ENCODE results near the gene RHOT2. TPM values are rescaled to one million over a fixed set of nuclear protein-coding genes. Genes with fewer than 3 reads are reported as not detected.

Gene RHOT2
- total and polyA plus RNA-seq, 10 of the 15 experiments (the other 5 are each of a cell fraction or from before 2014, with no cell fraction given), result 3.7 to 174 (median 69.8) TPM

- Histone ChIP-seq H2AFZ (ENCODE audit: control insufficient read depth, low read depth, low read length) (no peak overlapping the region), H3K27ac (ENCODE audit: control insufficient read depth, insufficient read depth) (no peak overlapping the region), H3K27me3 (replicated peaks in 1 of 2; ENCODE audit: control insufficient read depth in 2 of 2, insufficient read depth in 2 of 2, low read length in 1 of 2) (no peaks in the 10 kb centered on the region; a peak in 2 of 4 replicates), H4K20me1 (ENCODE audit: control insufficient read depth, insufficient read depth) (0 out of 2 replicates have a peak, but pooled peaks cover 2% of the 10 kb centered on the region), H3K9ac (ENCODE audit: control insufficient read depth, insufficient read depth, low read length) (no peak overlapping the region), H3K79me2 (ENCODE audit: control insufficient read depth, insufficient read depth, low read length) (no peaks in the 10 kb centered on the region), H3K36me3 (ENCODE audit: control insufficient read depth in 2 of 2, insufficient read depth in 2 of 2, low read length in 1 of 2) (no peaks in the 10 kb centered on the region), H3K4me2 (ENCODE audit: control insufficient read depth, insufficient read depth) (no peak overlapping the region), H3K9me3 (replicated peaks; ENCODE audit: control insufficient read depth, insufficient read depth, low read length) (no peaks in the 10 kb centered on the region), H3K4me1 (ENCODE audit: control insufficient read depth, insufficient read depth, low read length) (no peaks in the 10 kb centered on the region), H3K4me3 (no peak overlapping the region)
- CTCF ChIA-PET, result interaction anchor here (0.5 to 2.2 kb wide), 19 partner anchors 8 to 392 kb away, joined by 3 to 32 read pairs (median 4); partner anchors contain the start of genes CCDC78, CHTF18, CIAO3 and HAGHL
- 8% methylated on average over 25 of the region's 25 CpGs for WGBS (ENCODE audit: insufficient coverage, insufficient replicate concordance, low lambda C conversion rate, missing lambda C conversion rate)
- TF ChIP-seq LARP7 (IDR thresholded peaks at IDR 0.05) (peak; percentile 27; the same call in 1 of the 2 replicates), SMC3 (IDR thresholded peaks at IDR 0.05; ENCODE audit: borderline replicate concordance, low read length) (peak; percentile 99), CTCF (IDR thresholded peaks at IDR 0.05 in 2 of 3, conservative IDR thresholded peaks at IDR 0.05 in 1 of 3; ENCODE audit: control insufficient read depth in 2 of 3, extremely low read depth in 1 of 3, insufficient read depth in 1 of 3, low read depth in 3 of 3, low read length in 3 of 3) (peak; percentile 79 to 98 (median 95)), POU2F2 (IDR thresholded peaks at IDR 0.05; ENCODE audit: borderline replicate concordance, low read depth, low read length) (peak; percentile 23; the same call in 1 of the 3 replicates), ZNF384 (IDR thresholded peaks at IDR 0.05; ENCODE audit: borderline replicate concordance, low read depth, low read length) (no peak), RAD21 (IDR thresholded peaks at IDR 0.05; ENCODE audit: insufficient read depth, low read depth, low read length) (peak; percentile 89), NRF1 (conservative IDR thresholded peaks at IDR 0.05; ENCODE audit: low read depth, low read length) (no peak), BHLHE40 (IDR thresholded peaks at IDR 0.05; ENCODE audit: borderline replicate concordance in 1 of 2, low read depth in 2 of 2, low read length in 1 of 2) (peak; percentile 31 to 56; a peak in 3 of 4 replicates), MAX (IDR thresholded peaks at IDR 0.05; ENCODE audit: low read depth, low read length) (no peak), SP1 (IDR thresholded peaks at IDR 0.05; ENCODE audit: low read depth, low read length) (peak; percentile 10), TCF3 (IDR thresholded peaks at IDR 0.05; ENCODE audit: borderline replicate concordance, insufficient read depth, low read depth, low read length) (0 out of 2 replicates have a peak, but pooled peaks have one; percentile 22), BRCA1 (IDR thresholded peaks at IDR 0.05; ENCODE audit: low read depth, low read length) (no peak), YY1 (IDR thresholded peaks at IDR 0.05; ENCODE audit: low read depth, low read length) (peak; percentile 80), FOS (IDR thresholded peaks at IDR 0.05; ENCODE audit: borderline replicate concordance, extremely low read depth, insufficient read length) (no peak), BACH1 (IDR thresholded peaks at IDR 0.05; ENCODE audit: borderline replicate concordance) (peak; percentile 32; the same call in 1 of the 2 replicates), WRNIP1 (IDR thresholded peaks at IDR 0.05; ENCODE audit: borderline replicate concordance, low read depth, low read length) (no peak)
- FAIRE-seq, result peak; percentile 95
- no peak for DNase-seq (ENCODE audit: low read depth, low spot score)
- in situ Hi-C loops (cut with MboI) (loop anchor here (5.0 kb wide), 1 partner anchor 76 kb away; the partner anchor contains the start of genes CHTF18 and RPUSD1), intact Hi-C loops (cut with micrococcal nuclease; ENCODE audit: unreplicated experiment) (loop anchor here (1.0 to 2.0 kb wide), 2 partner anchors 74 to 391 kb away; no protein-coding TSS in a partner anchor)
- POLR2A ChIA-PET, result no interaction called here
- peak; percentile 88 for ATAC-seq
- BruUV-seq (replicated peaks), result no TSS peak
- RAD21 ChIA-PET (ENCODE audit: unreplicated experiment), result interaction anchor here (0.6 to 1.5 kb wide), 7 partner anchors 13 to 1158 kb away, joined by 3 to 10 read pairs (median 3); partner anchors contain the start of genes CHTF18 and RPUSD1
- SMC1A ChIA-PET (ENCODE audit: uncharacterized antibody, unreplicated experiment), result interaction anchor here (0.7 to 2.1 kb wide), 7 partner anchors 9 to 392 kb away, joined by 3 to 12 read pairs (median 3); partner anchors contain the start of genes ANTKMT, CCDC78, CHTF18 and RPUSD1
Measured at GRCh38 chr16:711548-712320, 43.8 kb downstream of the RHOT2 start.

Data from GM12878 (cell line).